HCT116 (cell line): ENCODE data around the gene IFIH1. TPM values are rescaled to one million over a fixed set of nuclear protein-coding genes. Genes with fewer than 3 reads are reported as not detected.

ENCODE experiments used
- ATAC-seq: fragments of 200-7000 bp; cut with Tn5 transposase; 2 replicates; pipeline ENCODE4 v1.9.1; 2020; ENCODE audit warnings: mild to moderate bottlenecking, moderate library complexity
- BruUV-seq: library from RNA; stranded (reverse); fragments of 400-500 nt; replicated peaks from 2 replicates; lab custom pipeline; 2021; lab: Mats Ljungman, UMichigan
- CTCF ChIA-PET: fragments of 300-600 bp; sonication (Branson Sonifier 250); formaldehyde crosslinking; loops from one replicate; lab custom pipeline; 2021; ENCODE audit warnings: antibody characterized with exemption; lab: Charles Lee
- POLR2A ChIA-PET: fragments of 300-600, 350-600 bp; sonication (Branson Sonifier 250); formaldehyde crosslinking; loops from one replicate; lab custom pipeline; 2021; ENCODE audit warnings: antibody characterized with exemption; lab: Charles Lee
- RAD21 ChIA-PET, 2 experiments: fragments of 300-600 bp; sonication (Branson Sonifier 250); formaldehyde crosslinking; loops; one replicate each; lab custom pipeline; 2023; ENCODE audit warnings: low total read pairs in 2 of 2; ENCODE audit not compliant: uncharacterized antibody in 2 of 2, unreplicated experiment in 2 of 2, low non-redundant PET in 1 of 2; lab: Charles Lee
- DNase-seq: peaks from one replicate; pipeline ENCODE4 v3.0.0-alpha.2; 2010; ENCODE audit warnings: low read depth, low spot score
- H2AFZ ChIP-seq: fragments of 200-600 bp; shearing (Covaris generic), sonication (generic); 2 replicates; pipeline ENCODE4 v1.6.1; 2017; ENCODE audit warnings: low read depth, mixed run types, mixed read lengths, antibody characterized with exemption, low read length; ENCODE audit not compliant: poor library complexity, severe bottlenecking
- H3K27ac ChIP-seq: 2 replicates; pipeline ENCODE4 v1.5.1; 2012; ENCODE audit warnings: low read depth, low read length
- H3K27me3 ChIP-seq: fragments of 200-600 bp; sonication (generic); 2 replicates; pipeline ENCODE4 v1.6.1; 2016; ENCODE audit warnings: mixed run types, low read length, mixed read lengths; ENCODE audit not compliant: insufficient read depth
- H3K36me3 ChIP-seq, 2 experiments: fragments of 200-500 bp in 1 of 2; fragments of 200-600 bp in 1 of 2; sonication (Bioruptor generic) in 1 of 2; sonication (generic) in 1 of 2; 2 replicates each; pipeline versions ENCODE4 v1.5.1 to v1.6.1; 2014 to 2016; ENCODE audit warnings: low read length in 2 of 2, inconsistent platforms in 1 of 2, mixed read lengths in 1 of 2, mixed run types in 1 of 2; ENCODE audit not compliant: insufficient read depth in 2 of 2, control insufficient read depth in 1 of 2
- H3K4me1 ChIP-seq, 2 experiments: fragments of 200-600 bp in 1 of 2; sonication (generic) in 1 of 2; 2 replicates each; pipeline versions ENCODE4 v1.5.1 to v1.6.1; 2012 to 2017; ENCODE audit warnings: low read length in 2 of 2, inconsistent platforms in 1 of 2, mild to moderate bottlenecking in 1 of 2, mixed read lengths in 1 of 2, mixed run types in 1 of 2, moderate library complexity in 1 of 2; ENCODE audit not compliant: insufficient read depth in 2 of 2, control insufficient read depth in 1 of 2
- H3K4me2 ChIP-seq: fragments of 200-600 bp; sonication (generic); 2 replicates; pipeline ENCODE4 v1.6.1; 2017; ENCODE audit warnings: mixed run types, low read length, mixed read lengths
- H3K4me3 ChIP-seq, 2 experiments: fragments of 200-600 bp in 1 of 2; sonication (generic) in 1 of 2; replicated peaks in 1 of 2; 2 replicates each; pipeline ENCODE4 v1.5.1; 2011 to 2016; ENCODE audit warnings: low read length in 2 of 2, control low read depth in 1 of 2, low read depth in 1 of 2, mild to moderate bottlenecking in 1 of 2, mixed read lengths in 1 of 2, mixed run types in 1 of 2
- H3K79me2 ChIP-seq: fragments of 200-600 bp; sonication (generic); 2 replicates; pipeline ENCODE4 v1.6.1; 2017; ENCODE audit warnings: mild to moderate bottlenecking, mixed run types, low read length, moderate library complexity, mixed read lengths; ENCODE audit not compliant: insufficient read depth
- H3K9ac ChIP-seq: fragments of 200-600 bp; sonication (generic); 2 replicates; pipeline ENCODE4 v1.6.1; 2016; ENCODE audit warnings: low read length, mixed read lengths
- H3K9me2 ChIP-seq: fragments of 200-600 bp; sonication (generic), shearing (Covaris generic); 2 replicates; pipeline ENCODE4 v1.6.1; 2017; ENCODE audit warnings: mixed run types, mild to moderate bottlenecking, moderate library complexity; ENCODE audit not compliant: insufficient read depth
- H3K9me3 ChIP-seq, 2 experiments: fragments of 200-500 bp in 1 of 2; fragments of 200-600 bp in 1 of 2; sonication (Bioruptor generic) in 1 of 2; sonication (generic) in 1 of 2; 2 replicates each; pipeline ENCODE4 v1.6.1; 2014 to 2017; ENCODE audit warnings: low read length in 2 of 2, mixed read lengths in 2 of 2, inconsistent platforms in 1 of 2, low read depth in 1 of 2, mild to moderate bottlenecking in 1 of 2, mixed run types in 1 of 2, moderate library complexity in 1 of 2; ENCODE audit not compliant: control insufficient read depth in 1 of 2, insufficient read depth in 1 of 2
- H4K20me1 ChIP-seq: fragments of 200-600 bp; sonication (generic), shearing (Covaris generic); 2 replicates; pipeline ENCODE4 v1.6.1; 2017; ENCODE audit warnings: mixed run types, mild to moderate bottlenecking, moderate library complexity; ENCODE audit not compliant: insufficient read depth
- EGR1 ChIP-seq: IDR thresholded peaks from 2 replicates; pipeline ENCODE4 v1.6.1; 2012; ENCODE audit warnings: low read depth
- EZH2 ChIP-seq: fragments of 200-600 bp; sonication (generic); IDR thresholded peaks from 2 replicates; pipeline ENCODE4 v1.6.1; 2017; ENCODE audit warnings: antibody characterized with exemption, mixed run types
- EZH2phosphoT487 ChIP-seq: fragments of 200-600 bp; IDR thresholded peaks from 2 replicates; pipeline ENCODE4 v1.6.1; 2018; ENCODE audit warnings: antibody characterized with exemption, borderline replicate concordance
- RAD21 ChIP-seq: IDR thresholded peaks from 2 replicates; pipeline ENCODE4 v1.6.1; 2012; ENCODE audit warnings: low read depth, mild to moderate bottlenecking
- REST ChIP-seq: IDR thresholded peaks from 2 replicates; pipeline ENCODE4 v1.6.1; 2012; ENCODE audit warnings: low read depth
- SRF ChIP-seq: IDR thresholded peaks from 2 replicates; pipeline ENCODE4 v1.6.1; 2012; ENCODE audit warnings: low read depth
- ZBTB33 ChIP-seq: IDR thresholded peaks from 2 replicates; pipeline ENCODE4 v1.6.1; 2011; ENCODE audit warnings: mild to moderate bottlenecking, low read length, moderate library complexity; ENCODE audit not compliant: insufficient replicate concordance; ENCODE audit errors: extremely low read depth
- ZNF274 ChIP-seq: fragments of 200-500 bp; sonication (Bioruptor generic); IDR thresholded peaks from 2 replicates; pipeline ENCODE4 v1.6.1; 2014; ENCODE audit warnings: mild to moderate bottlenecking, low read depth, low read length, inconsistent platforms
- intact Hi-C: fragments of 100-400 bp; cut with micrococcal nuclease; formaldehyde crosslinking; loops from 2 replicates; pipeline ENCODE4 v1.10.0; 2022
- total RNA-seq: library from RNA; stranded (reverse); gene quantifications from one replicate; pipeline ENCODE4 v1.2.1, GENCODE V29; 2021; ENCODE audit not compliant: unreplicated experiment

The IFIH1 gene
- total RNA-seq, 1 experiment from 2014 or later, result 7.0 TPM

- ChIA-PET RAD21 (interaction anchor here in 1 of 2 experiments (1.4 kb wide), 1 partner anchor 78 kb away, joined by 5 read pairs; no protein-coding TSS in a partner anchor), CTCF (interaction anchor here (0.9 to 5.9 kb wide), 11 partner anchors 10 to 114 kb away, joined by 3 to 92 read pairs (median 5); no protein-coding TSS in a partner anchor), POLR2A (interaction anchor here (1.0 kb wide), 1 partner anchor 78 kb away, joined by 4 read pairs; no protein-coding TSS in a partner anchor)
- no peak overlapping the region for H3K4me3 ChIP-seq
- intact Hi-C loops, result no loop called here
- no peak overlapping the region for H2AFZ ChIP-seq
- H4K20me1 ChIP-seq, result no peaks in the 10 kb centered on the region
- ATAC-seq (no peak), DNase-seq (no peak)
- no peaks in the 10 kb centered on the region for H3K36me3 ChIP-seq
- H3K9me3 ChIP-seq, result no peaks in the 10 kb centered on the region
- H3K4me1 ChIP-seq, result no peaks in the 10 kb centered on the region
- BruUV-seq, result no TSS peak
- no peak overlapping the region for H3K27ac ChIP-seq
- no peak overlapping the region for H3K9ac ChIP-seq
- no peak overlapping the region for H3K4me2 ChIP-seq
- no peaks in the 10 kb centered on the region for H3K9me2 ChIP-seq
- H3K79me2 ChIP-seq, result no peaks in the 10 kb centered on the region
- no peak for TF ChIP-seq SRF
- no peak for TF ChIP-seq EZH2
- TF ChIP-seq REST, result no peak
- no peak for TF ChIP-seq ZBTB33
- TF ChIP-seq ZNF274, result no peak
- TF ChIP-seq EZH2phosphoT487, result no peak
- TF ChIP-seq RAD21, result no peak
- no peak for TF ChIP-seq EGR1
- H3K27me3 ChIP-seq, result no peaks in the 10 kb centered on the region
These were observed 98.1 kb downstream of the IFIH1 start for GRCh38 chr2:162220368-162220767.
